DMS53 treated with DMSO at 0.1 percent for 48 hours (cell line): ENCODE data around the gene CCDC85C.
A peak's percentile ranks its signal among the peaks of the same experiment; 100 is the strongest.

Experiments
- DNase-seq: peaks from one replicate; lab custom pipeline; 2025; ENCODE audit not compliant: unreplicated experiment; lab: John Stamatoyannopoulos, UW

The CCDC85C gene

DNA sequence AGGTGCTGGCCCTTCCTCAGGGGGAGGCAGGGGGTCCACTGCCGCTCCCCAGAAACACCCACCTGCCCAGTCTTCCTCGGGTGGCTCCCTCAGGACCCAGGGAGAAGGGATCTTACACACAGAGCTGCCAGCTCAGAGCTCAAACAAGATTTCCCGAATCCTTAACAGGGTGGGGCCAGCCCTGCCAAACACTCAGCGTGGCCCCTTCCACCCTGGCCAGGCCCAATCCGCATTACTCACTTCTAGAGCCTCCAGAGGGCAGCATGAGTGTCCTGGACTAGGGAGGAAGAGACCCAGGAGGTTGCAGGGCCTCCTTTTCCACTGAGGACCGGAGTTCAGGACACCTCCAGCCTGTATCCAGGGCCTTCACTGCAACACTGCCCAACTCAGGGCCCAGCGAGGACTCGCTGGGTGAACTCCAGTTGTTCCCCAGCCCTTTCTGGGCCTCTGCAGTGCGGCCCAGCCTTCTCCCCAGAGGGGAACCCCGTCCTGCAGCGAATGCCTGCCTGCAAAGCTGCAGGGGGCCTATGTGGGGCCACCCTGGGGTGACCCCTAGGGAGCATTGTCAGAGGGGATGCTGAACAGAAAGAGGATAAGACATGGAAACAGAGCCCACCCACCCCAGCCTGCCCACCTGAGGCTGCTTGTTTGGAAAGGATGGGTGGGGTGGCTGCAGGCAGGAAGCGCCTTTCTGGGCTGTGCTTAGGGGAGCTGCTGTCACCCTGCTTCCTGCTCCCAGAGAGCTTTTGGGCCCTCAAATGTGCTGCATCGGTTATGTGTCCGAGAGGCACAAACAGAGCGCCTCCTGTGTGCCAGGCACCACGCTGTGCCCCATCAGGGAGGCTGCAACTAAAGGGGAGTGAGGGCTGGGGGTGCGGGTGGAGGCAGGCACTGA is 79.0 kb downstream of the CCDC85C start:
- no peak for DNase-seq

GRCh38 chr14:99524091-99524661 is 79.8 kb downstream of the CCDC85C start:
- DNase-seq = no peak

- no peak for DNase-seq
These were observed 80.3 kb downstream of the CCDC85C start for GRCh38 chr14:99523704-99524055.

- DNase-seq = no peak
These were observed 80.9 kb downstream of the CCDC85C start for GRCh38 chr14:99522934-99523703.

DNA sequence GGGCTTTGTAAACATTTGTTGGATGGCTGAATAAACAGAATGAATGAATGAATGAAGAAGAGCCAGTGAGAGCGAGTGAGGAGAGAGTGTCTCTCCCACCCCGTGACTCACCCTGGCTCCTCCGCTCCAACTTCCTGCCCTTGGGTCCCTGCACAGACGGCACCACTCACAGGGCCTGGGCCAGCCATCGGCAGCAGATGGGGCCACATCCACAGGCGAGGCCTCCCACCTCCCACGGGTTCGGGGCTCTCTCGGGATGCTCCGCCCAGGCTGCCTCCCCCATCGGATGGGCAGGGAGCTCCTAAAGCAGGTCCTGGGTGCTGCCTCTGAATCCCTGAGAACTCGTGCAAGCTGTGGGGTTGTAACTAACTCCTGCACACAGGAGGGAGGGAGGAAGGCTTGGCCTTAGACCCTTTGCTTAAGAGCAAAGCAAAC is 81.5 kb downstream of the CCDC85C start:
- no peak for DNase-seq

- DNase-seq = no peak
These were observed 82.0 kb downstream of the CCDC85C start for GRCh38 chr14:99522025-99522401.

DNA sequence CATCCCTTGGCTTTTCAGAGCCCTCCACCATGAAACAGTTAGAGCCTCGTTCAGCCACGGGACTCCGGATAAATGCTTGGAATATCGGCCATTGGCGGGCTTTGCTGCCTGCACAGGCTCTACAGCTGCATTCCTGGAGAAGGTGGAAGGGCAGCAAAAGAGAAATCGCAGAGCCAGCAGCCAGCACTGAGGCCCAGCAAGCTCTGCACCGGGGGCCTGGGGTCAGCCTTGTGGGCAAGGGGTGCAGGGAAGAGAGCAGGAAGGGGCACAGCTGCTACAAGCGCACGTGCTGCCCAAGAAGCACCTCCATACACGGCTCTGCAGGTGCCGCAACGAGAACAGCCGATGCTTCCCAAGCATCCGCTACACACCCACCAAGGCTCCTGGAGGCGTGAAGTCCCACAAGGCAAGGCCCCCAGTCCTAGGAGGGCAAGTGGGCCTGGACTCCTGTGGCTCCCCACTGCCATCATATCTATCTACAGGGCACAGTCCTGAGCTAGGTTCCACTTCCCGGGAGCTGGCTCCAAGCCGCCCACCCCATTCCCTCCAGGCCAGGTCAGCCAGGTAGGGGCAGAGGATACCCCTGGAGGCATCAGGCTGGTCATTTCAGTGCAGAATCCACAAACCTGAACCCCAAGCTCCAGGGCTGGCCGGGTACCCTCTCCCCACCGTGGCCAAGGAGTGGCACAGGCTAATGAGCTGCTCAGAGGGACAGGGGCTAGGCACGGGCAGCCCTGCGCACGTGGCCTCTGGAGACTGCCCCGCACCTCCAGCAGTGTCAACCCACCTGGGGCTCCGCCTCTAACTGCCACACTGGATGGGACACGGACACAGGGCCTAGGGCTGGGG is 82.6 kb downstream of the CCDC85C start:
- no peak for DNase-seq

GRCh38 chr14:99520571-99521081 is 83.4 kb downstream of the CCDC85C start:
- no peak for DNase-seq

GRCh38 chr14:99519931-99520421 is 84.0 kb downstream of the CCDC85C start:
- no peak for DNase-seq

GRCh38 chr14:99519347-99519881 is 84.6 kb downstream of the CCDC85C start:
- no peak for DNase-seq

GRCh38 chr14:99518441-99519346 is 85.3 kb downstream of the CCDC85C start:
- DNase-seq = peak; percentile 13

- no peak for DNase-seq
These were observed 86.2 kb downstream of the CCDC85C start for GRCh38 chr14:99517643-99518381.

- DNase-seq = no peak
These were observed 87.0 kb downstream of the CCDC85C start for GRCh38 chr14:99516871-99517642.

DNA sequence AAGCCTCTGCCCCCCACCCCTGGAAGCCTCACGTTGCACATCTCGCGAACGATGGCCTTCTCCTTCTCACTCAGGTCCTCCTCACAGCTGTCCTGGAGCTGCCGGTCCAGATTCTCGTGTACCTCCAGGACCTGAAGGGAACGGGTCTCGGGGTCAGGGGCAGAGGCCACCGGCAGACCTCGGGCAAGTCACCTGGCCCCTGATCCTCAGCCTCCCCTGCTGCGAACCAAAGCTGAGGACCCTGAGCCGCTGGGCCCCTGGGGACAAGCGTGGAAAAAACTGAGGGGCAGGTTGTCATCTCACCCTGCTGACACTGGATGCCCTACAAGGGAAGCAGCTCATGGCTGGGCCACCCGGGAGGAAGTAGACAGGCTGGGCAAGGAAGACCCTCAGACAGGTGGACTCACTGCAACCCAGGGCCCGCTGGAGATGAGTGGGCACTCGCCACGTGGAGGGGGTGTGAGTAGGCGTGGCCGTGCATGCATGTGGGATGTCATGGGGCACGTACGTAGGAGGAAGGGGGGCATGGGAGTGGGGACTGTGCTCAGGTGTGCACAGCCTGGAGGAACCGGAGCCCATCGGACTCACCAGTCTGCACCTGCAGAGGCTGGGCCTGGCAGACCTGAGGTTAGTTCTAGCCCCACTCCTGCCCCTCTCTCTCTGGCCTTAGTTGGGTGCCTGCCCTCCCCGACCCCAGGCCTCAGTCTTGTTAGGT is 87.7 kb downstream of the CCDC85C start:
- no peak for DNase-seq

DNA sequence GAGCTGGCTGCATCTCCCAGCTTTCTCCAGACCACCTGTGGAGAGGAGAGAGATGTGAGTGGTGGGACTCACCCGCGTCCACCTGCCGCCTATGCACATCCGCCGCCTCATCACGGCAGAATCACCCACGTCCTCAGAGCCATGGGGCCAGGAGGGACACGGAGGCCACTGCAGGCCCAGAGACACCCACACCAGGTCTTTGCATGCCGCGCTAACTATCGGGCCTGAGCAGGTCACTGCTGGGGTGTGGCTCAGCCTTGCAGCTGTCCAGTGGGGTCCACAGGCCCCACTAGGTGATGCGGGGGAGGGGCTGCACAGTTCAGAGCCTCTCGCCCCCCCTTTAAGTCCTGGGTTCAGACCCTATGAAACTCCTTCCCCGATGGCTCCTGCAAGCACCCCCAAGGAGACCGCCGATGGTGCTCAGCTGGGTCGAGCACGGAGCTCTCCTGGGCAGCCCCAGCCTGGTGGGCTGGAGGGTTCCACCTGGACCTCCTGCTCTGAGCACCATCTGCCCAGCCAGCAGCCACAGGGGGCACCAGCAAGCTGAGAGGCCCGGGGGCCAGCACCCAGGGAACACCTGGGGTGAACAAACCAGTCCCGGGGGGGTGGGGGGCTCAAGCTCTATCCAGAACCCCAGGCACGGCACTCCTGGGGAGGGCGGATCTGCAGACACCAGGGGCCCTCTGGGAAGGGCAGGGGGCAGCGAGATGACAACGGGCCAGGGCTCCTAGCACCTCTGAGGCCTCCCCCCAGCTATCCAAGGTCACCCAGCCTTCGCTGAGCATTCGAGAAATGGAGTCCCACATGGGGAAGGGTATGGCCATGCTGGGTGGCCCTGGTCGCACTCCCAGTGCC is 88.5 kb downstream of the CCDC85C start:
- no peak for DNase-seq

GRCh38 chr14:99514552-99515300 is 89.3 kb downstream of the CCDC85C start:
- DNase-seq = no peak
